ENCODE results near the gene THOP1.
"Not testable (repeated sequence)": the region's sequence is repeated elsewhere in the genome, so short reads cannot be mapped to it uniquely, and the experiment has no call there.

THOP1 gene

DNA sequence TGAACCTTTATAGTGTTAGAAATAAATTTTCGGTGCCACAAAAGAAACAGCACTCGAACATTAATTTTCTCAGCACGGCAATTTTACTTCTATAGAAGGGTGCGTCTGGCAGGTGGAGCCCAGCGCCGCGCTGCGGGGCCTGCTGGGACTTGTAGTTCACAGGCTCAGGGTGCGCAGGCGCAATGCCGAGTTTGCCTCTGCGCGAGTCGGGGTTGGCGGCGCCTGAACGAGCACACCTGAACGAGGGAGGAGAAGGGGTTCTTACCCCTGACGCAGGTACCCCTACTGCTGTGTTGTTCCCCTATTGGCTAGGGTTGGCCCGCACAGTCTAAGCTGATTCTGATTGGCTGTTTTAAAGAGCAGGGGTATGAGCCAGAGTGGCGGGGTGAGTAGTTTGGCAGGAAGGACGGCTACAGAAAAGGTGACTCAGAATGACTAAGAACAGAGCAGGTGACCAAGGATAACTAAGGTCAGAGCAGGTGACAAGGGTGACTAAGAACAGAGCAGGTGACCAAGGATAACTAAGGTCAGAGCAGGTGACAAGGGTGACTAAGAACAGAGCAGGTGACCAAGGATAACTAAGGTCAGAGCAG, 32.0 kb downstream of the THOP1 start:
- DNase-seq = not testable (repeated sequence)

DNA sequence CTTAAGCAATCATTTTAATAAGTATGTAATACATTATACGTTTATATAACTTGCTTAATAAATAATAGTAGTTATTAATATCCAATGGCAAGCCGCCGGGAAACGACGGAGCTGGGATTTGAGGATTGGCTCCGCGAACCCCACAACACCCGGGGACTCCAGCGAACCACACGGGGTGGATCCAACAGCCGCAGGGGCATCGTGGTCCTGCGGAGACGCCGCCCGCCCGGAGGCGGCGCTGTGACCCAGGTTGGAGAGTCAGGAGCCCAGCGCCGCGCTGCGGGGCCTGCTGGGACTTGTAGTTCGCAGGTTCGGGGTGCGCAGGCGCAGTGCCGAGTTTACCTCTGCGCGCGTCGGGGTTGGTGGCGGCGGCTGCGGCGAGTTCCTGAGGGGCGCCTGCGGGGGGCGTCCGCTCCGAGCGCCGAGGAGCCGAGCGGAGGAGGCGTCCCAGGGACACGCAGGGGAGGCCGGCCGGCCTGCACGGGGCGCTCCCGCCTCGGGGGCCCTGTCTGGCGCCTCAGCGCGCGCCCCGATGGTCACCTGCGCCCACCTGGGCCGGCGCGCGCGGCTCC, 34.3 kb downstream of the THOP1 start, which contains the start of gene ZNF554:
ZNF554 (plus strand) TSS at position 329 of the 572 bp plus-strand sequence; CDS start at position 533, 204 bp downstream.
- DNase-seq = peak; percentile 80 to 93

- DNase-seq = peak in 1 of 2 experiments; percentile 14
Measured at GRCh38 chr19:2820112-2820702, 34.9 kb downstream of the THOP1 start.

- no peak for DNase-seq
Measured at GRCh38 chr19:2822846-2823245, 37.5 kb downstream of the THOP1 start.

GRCh38 chr19:2823646-2824045, 38.3 kb downstream of the THOP1 start:
- DNase-seq = no peak

- DNase-seq = no peak
Measured at GRCh38 chr19:2824129-2824528, 38.8 kb downstream of the THOP1 start.

- no peak for DNase-seq
Measured at GRCh38 chr19:2827022-2827421, 41.7 kb downstream of the THOP1 start.

GRCh38 chr19:2827840-2828489, 42.7 kb downstream of the THOP1 start:
- DNase-seq = no peak

DNA sequence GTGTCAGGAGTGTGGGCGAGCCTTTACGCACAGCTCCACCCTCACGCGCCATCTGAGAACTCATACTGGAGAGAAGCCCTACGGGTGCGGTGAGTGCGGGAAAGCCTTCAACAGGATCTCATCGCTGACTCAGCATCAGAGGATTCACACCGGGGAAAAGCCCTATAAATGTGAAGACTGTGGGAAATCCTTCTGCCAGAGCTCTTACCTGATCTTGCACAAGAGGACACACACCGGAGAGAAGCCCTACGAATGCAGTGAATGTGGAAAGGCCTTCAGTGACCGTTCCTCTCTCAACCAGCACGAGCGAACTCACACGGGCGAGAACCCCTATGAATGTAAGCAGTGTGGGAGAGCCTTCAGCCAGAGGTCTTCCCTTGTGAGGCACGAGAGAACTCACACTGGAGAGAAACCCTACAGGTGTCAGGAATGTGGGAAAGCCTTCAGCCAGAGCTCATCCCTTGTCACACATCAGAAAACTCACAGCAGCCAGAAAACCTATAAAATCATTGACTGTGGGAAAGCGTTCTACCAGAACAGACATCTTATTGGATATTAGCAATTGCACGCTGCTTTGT, 49.1 kb downstream of the THOP1 start:
- DNase-seq = no peak

GRCh38 chr19:2837430-2837829, 52.1 kb downstream of the THOP1 start:
- no peak for DNase-seq

DNA sequence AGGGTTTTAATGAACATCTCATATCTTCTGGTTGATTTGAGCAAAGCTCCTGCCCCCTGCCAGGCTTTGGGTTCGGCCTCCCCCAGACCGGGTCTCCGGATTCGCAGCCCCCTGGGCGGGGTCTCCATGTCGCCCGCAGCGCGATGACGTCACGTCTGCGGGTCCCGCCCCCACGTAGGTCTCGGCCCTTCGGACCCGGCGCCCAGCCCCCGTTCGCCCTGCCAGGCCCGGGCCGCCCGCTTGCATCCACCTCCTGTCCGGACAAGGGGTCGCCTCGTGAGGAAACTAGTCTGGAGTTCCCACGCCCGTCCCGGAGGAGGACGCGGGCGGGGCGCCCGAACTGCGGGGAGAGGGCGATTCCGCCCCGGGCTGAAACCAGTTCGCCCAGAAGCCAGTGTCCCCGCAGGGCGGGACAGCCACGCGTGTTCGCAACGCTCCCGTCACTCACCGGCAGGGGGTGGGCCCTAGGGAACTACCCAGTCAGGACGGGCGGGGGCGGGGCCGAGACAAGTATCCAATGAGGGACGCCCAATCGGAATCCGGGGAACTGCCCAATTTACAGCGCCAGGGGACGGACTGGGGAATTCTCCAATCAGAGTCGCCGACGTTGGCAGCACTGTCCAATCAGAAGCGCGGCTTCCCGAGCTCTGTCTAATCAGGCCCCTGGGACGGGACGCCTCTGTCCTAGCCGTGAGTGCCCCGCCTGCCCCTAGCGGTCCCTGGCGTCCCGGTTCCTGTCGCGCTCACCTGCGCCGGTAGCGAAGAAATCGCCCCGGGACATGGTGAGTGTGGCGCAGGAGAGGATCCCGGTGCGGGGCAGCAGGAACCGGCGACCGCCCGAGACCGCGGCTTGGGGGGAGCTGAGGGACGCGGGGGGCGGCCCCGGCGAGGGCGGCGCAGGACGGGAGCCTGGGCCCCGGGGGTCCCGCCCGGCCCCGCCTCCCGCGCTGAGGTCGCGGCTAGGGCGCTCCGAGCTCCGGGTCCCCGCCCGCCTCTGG, 55.8 kb downstream of the THOP1 start, which contains the start of gene ZNF555:
ZNF555 (plus strand) TSS at position 682 of the 998 bp plus-strand sequence; CDS start at position 780, 98 bp downstream.
- peak; percentile 98 to 99 for DNase-seq

DNA sequence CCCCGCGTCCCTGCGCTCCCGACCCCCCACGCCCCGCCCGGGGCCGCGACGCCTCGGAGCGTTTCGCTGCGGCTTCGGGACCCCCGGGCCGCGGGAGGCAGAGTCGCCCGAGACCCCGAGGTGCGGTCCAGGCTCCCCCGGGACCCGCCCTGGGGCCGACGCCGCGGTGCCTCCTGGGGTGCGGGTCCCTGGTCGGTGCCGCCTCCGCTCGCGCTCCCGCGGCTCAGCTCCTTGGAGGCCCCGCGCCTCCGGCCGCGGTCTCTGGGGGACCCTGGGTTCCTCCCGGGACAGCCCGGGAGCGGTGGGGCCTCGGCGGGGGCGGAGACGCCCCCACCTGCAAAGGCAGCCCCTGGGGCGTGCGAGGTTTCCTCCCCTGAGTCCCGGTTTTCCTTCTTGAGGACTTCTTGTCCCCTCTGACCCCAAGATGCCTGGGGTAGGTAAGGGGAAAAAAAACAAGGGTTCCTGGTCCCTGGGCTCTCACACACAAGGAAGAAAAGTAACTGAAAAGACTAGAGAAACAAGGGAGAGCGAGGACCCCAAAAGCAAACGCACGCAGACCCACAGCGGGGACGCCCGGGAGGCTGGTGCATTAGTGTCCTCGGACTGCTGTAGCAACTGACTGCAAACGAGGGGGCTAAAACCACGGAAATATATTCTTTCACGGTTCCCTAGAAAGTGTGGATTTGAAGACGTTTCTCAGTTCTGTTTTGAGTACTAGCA, 56.7 kb downstream of the THOP1 start:
- no peak for DNase-seq

DNA sequence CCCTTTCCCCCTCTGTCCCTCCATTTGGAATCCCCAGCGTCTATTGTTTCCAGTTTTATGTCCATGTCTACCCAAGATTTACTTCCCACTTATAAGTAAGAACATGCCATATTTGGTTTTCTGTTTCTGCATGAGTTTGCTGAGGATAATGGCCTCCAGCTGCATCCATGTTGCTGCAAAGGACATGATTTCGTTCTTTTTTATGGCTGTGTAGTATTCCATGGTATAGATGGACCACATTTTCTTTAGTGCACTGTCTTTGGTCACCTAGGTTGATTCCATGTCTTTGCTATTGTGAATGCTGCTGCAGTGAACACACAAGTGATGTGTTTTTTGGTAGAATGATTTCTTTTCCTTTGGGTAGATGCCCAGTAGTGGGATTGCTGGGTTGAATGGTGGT, 59.8 kb downstream of the THOP1 start:
- no peak for DNase-seq

GRCh38 chr19:2846180-2846894, 61.0 kb downstream of the THOP1 start:
- no peak for DNase-seq

DNA sequence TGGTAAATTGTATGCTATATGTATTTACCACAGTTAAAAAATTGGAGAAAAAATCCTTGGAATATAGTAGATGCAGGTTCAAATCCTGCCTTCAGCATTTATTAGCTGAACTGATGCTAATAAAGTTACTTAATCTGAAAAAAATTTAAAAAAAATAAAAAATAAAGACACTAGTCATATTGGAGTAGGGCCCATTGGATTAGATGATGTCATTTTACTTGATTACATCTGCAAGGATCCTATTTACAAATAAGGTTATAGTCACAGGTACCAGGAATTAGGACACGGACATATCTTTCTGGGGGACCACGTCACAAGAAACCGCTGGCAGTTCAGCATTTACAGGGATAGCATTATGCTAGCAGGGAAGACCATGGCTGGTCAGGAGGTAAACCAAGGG, 62.2 kb downstream of the THOP1 start:
- no peak for DNase-seq

DNA sequence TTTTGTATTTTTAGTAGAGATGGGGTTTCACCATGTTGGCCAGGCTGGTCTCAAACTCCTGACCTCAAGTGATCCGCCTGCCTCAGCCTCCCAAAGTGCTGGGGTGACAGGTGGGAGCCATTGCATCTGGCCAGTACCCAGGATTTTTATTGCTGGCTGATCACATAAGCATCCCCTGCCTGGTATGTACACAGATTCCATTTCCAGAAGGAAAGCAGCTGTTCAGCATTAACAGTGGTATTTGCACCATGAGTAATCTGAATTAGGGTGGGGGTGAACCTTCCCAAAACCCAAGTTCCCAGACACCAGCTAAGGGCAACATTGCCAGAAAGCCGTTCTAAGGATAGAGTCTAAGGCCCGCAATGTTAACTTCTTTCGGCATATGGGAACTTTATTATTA, 63.3 kb downstream of the THOP1 start:
- DNase-seq = no peak

DNA sequence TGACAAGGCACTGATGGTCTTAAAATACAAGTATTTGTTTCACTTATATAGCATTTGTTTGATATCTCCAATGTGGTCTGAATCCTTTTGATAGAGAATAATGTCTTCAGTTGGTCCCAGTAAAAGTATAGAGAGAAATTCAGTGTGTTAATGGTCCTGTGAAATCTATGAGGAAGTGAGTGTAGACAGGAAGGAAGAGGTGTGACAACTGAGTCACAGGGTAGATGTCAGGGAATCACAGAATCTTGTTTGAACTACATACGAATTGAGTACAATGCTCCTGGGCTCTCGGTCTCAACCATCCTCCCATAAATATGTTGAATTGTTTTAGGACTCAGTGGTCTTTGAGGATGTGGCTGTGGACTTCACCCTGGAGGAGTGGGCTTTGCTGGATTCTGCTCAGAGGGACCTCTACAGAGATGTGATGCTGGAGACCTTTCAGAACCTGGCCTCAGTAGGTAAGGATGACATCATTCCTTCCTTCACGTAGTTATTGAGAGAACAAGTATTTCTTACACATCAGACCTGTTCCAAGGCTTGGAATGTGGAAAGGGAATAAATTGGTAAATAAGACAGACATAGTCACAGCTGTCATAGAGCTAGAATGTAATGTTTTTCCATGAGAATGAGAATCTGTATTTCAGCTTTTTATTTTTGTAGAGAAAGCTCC, 65.1 kb downstream of the THOP1 start:
- no peak for DNase-seq

DNA sequence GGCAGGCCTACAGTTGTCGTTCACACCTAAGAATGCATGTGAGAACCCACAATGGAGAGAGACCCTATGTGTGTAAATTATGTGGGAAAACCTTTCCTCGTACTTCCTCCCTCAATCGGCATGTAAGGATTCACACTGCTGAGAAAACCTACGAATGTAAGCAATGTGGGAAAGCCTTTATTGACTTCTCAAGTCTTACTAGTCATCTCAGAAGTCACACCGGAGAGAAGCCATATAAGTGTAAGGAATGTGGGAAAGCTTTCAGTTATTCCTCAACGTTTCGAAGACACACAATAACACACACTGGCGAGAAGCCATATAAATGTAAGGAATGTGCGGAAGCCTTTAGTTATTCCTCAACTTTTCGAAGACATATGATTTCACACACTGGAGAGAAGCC, 67.3 kb downstream of the THOP1 start:
- no peak for DNase-seq

DNA sequence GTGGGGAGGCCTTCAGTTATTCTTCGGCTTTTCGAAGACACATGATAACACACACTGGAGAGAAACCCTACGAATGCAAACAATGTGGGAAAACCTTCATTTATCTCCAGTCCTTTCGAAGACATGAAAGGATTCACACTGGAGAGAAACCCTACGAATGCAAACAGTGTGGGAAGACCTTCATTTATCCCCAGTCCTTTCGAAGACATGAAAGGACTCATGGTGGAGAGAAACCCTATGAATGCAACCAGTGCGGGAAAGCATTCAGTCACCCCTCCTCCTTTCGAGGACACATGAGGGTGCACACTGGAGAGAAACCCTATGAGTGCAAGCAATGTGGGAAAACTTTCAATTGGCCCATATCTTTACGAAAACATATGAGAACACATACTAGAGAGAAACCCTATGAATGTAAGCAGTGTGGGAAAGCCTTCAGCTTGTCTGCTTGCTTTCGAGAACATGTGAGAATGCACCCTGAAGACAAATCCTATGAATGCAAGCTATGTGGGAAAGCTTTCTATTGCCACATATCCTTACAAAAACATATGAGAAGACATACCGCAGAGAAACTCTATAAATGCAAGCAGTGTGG, 67.8 kb downstream of the THOP1 start:
- DNase-seq = no peak

- no peak for DNase-seq
Measured at GRCh38 chr19:2854849-2855248, 69.5 kb downstream of the THOP1 start.
